Thyroid gland (tissue), 4 donors: ENCODE measurements around the gene ETS1.

Experiments used
- CTCF ChIP-seq, 6 experiments: fragments of 200-600 bp in 3 of 6; fragments of 450-650 bp in 3 of 6; sonication (generic) in 3 of 6; IDR thresholded peaks; one replicate each; pipeline ENCODE4 v1.5.1; 2016 to 2019; ENCODE audit warnings: antibody characterized with exemption in 6 of 6, mild to moderate bottlenecking in 2 of 6, inconsistent platforms in 1 of 6, moderate library complexity in 1 of 6
- POLR2A ChIP-seq, 2 donors: fragments of 450-650 bp; IDR thresholded peaks; one replicate each; pipeline ENCODE4 v1.6.1; 2017; ENCODE audit warnings: antibody characterized with exemption in 2 of 2, mild to moderate bottlenecking in 2 of 2, moderate library complexity in 1 of 2

GRCh38 chr11:128544471-128545051, 42.8 kb downstream of the ETS1 start:
- TF ChIP-seq CTCF (IDR thresholded peaks at IDR 0.05): no peak
- no peak for TF ChIP-seq POLR2A (IDR thresholded peaks at IDR 0.05)
